IPS DF 4.7 (cell line): ENCODE data around the gene RAD18.
A peak's percentile ranks its signal among the peaks of the same experiment; 100 is the strongest.

ENCODE experiments used
- DNase-seq: peaks from one replicate; pipeline ENCODE4 v3.0.0-alpha.2; 2013; ENCODE audit warnings: low spot score; ENCODE audit errors: extremely low read depth

The RAD18 gene

GRCh38 chr3:8900869-8901268 is 62.4 kb downstream of the RAD18 start:
- no peak for DNase-seq

- no peak for DNase-seq
These were observed 63.3 kb downstream of the RAD18 start for GRCh38 chr3:8899876-8900460.

- DNase-seq = no peak
These were observed 67.4 kb downstream of the RAD18 start for GRCh38 chr3:8895829-8896228.

- DNase-seq = no peak
These were observed 70.3 kb downstream of the RAD18 start for GRCh38 chr3:8893001-8893400.

- DNase-seq = no peak
These were observed 71.5 kb downstream of the RAD18 start for GRCh38 chr3:8891774-8892173.

- no peak for DNase-seq
These were observed 72.0 kb downstream of the RAD18 start for GRCh38 chr3:8891303-8891702.

GRCh38 chr3:8888301-8888915 is 74.9 kb downstream of the RAD18 start:
- no peak for DNase-seq

- no peak for DNase-seq
These were observed 75.6 kb downstream of the RAD18 start for GRCh38 chr3:8887435-8888300.

GRCh38 chr3:8886546-8886945 is 76.7 kb downstream of the RAD18 start:
- DNase-seq = no peak

GRCh38 chr3:8885536-8886316 is 77.5 kb downstream of the RAD18 start:
- no peak for DNase-seq

- DNase-seq = no peak
These were observed 78.5 kb downstream of the RAD18 start for GRCh38 chr3:8884630-8885290.

- DNase-seq = no peak
These were observed 80.6 kb downstream of the RAD18 start for GRCh38 chr3:8882642-8883041.

- peak; percentile 22 for DNase-seq
These were observed 81.1 kb downstream of the RAD18 start for GRCh38 chr3:8882171-8882593.

GRCh38 chr3:8879347-8879944 is 83.8 kb downstream of the RAD18 start:
- DNase-seq = no peak

GRCh38 chr3:8875836-8876235 is 87.4 kb downstream of the RAD18 start:
- DNase-seq = no peak

GRCh38 chr3:8873740-8874139 is 89.5 kb downstream of the RAD18 start:
- DNase-seq = no peak

- no peak for DNase-seq
These were observed 91.0 kb downstream of the RAD18 start for GRCh38 chr3:8872261-8872660.

- DNase-seq = no peak
These were observed 92.0 kb downstream of the RAD18 start for GRCh38 chr3:8871306-8871705.

GRCh38 chr3:8870134-8870533 is 93.1 kb downstream of the RAD18 start:
- no peak for DNase-seq

- no peak for DNase-seq
These were observed 93.7 kb downstream of the RAD18 start for GRCh38 chr3:8869613-8870012.

- no peak for DNase-seq
These were observed 94.3 kb downstream of the RAD18 start for GRCh38 chr3:8868996-8869395.
